ENCODE measurements around the gene DCAKD. TPM values are rescaled to one million over a fixed set of nuclear protein-coding genes. Genes with fewer than 3 reads are reported as not detected.
"Not testable (repeated sequence)": the region's sequence is repeated elsewhere in the genome, so short reads cannot be mapped to it uniquely, and the experiment has no call there.

Gene DCAKD
- total RNA-seq, 1 donor from 2014 or later = 50.2 TPM

- no peak for DNase-seq (ENCODE audit: low read depth)
Observed at GRCh38 chr17:45067637-45068036, 16.2 kb upstream of the DCAKD start.

- peak; percentile 24 for DNase-seq (ENCODE audit: low read depth)
Observed at GRCh38 chr17:45063198-45063597, 11.8 kb upstream of the DCAKD start.

- DNase-seq (ENCODE audit: low read depth) = no peak
Observed at GRCh38 chr17:45061606-45062205, 10.3 kb upstream of the DCAKD start.

- DNase-seq (ENCODE audit: low read depth) = peak; percentile 99
Observed at GRCh38 chr17:45060797-45061605, 9.6 kb upstream of the DCAKD start, which contains the start of gene NMT1. Gene NMT1, plus strand, starts transcription at chr17:45061317. Its CDS starts 13 bp downstream, at chr17:45061330.

- DNase-seq (ENCODE audit: low read depth) = no peak
Observed at GRCh38 chr17:45060382-45060796, 9.0 kb upstream of the DCAKD start.

- no peak for DNase-seq (ENCODE audit: low read depth)
Observed at GRCh38 chr17:45052052-45052772, 780 bp upstream of the DCAKD start.

- not testable (repeated sequence) for DNase-seq (ENCODE audit: low read depth)
Observed at GRCh38 chr17:45051720-45052051, 254 bp upstream of the DCAKD start.

GRCh38 chr17:45050481-45051059 is 862 bp downstream of the DCAKD start:
- peak; percentile 71 for DNase-seq (ENCODE audit: low read depth)

GRCh38 chr17:45048795-45049563 is 2.5 kb downstream of the DCAKD start:
- no peak for DNase-seq (ENCODE audit: low read depth)

- peak; percentile 91 for DNase-seq (ENCODE audit: low read depth)
Observed at GRCh38 chr17:45046537-45047125, 4.8 kb downstream of the DCAKD start.

- DNase-seq (ENCODE audit: low read depth) = no peak
Observed at GRCh38 chr17:45043813-45044540, 7.5 kb downstream of the DCAKD start.

- peak; percentile 67 for DNase-seq (ENCODE audit: low read depth)
Observed at GRCh38 chr17:45042346-45043120, 8.9 kb downstream of the DCAKD start.

- no peak for DNase-seq (ENCODE audit: low read depth)
Observed at GRCh38 chr17:45040459-45040858, 11.0 kb downstream of the DCAKD start.

GRCh38 chr17:45038728-45039634 is 12.5 kb downstream of the DCAKD start:
- no peak for DNase-seq (ENCODE audit: low read depth)

GRCh38 chr17:45036691-45037090 is 14.7 kb downstream of the DCAKD start:
- DNase-seq (ENCODE audit: low read depth) = no peak

- no peak for DNase-seq (ENCODE audit: low read depth)
Observed at GRCh38 chr17:45035848-45036247, 15.6 kb downstream of the DCAKD start.

- DNase-seq (ENCODE audit: low read depth) = no peak
Observed at GRCh38 chr17:45034599-45034998, 16.8 kb downstream of the DCAKD start.

GRCh38 chr17:45032174-45032541 is 19.3 kb downstream of the DCAKD start:
- no peak for DNase-seq (ENCODE audit: low read depth)
